ENCODE results near the gene UBE2U. TPM values are rescaled to one million over a fixed set of nuclear protein-coding genes. Genes with fewer than 3 reads are reported as not detected.

The UBE2U gene
- total and polyA plus RNA-seq, 10 of the 15 experiments (the other 5 are each of a cell fraction or from before 2014, with no cell fraction given), result not detected

DNA sequence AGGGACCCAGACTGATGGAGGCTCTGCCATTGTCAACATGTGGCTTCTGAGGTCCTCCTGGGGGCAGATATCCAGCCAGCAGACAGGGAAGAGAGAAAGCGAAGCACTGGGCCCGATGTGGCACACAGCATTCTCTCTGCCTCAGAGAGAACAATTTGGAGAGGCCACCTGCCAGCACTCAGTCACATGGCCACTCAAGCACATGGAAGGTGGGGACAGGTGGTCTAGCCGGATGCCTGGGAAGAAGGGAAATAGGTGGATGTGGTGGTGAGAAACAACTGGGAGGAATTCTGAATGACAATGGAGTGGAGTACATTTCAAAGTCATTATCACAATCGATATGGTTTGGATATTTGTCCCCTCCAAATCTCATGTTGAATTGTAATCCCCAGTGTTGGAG is 109.0 kb downstream of the UBE2U start:
- BruUV-seq (replicated peaks), result no TSS peak

DNA sequence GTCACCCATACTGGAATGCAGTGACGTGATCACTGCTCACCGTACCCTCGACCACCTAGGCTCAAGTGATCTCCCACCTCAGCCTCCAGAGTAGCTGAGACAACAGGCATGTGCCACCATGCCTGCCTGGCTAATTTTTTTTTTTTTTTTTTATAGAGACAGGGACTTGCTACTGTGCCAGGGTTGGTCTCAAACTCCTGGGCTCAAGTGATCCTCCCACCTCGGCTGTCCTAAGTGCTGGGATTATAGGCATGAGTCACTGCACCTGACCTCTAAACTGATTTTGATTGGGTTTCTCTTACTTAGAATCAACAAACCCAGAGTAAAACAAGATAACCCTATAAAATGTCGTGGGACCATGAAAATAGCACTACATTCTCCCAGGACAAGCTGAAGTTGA is 112.0 kb downstream of the UBE2U start:
- no peak overlapping the region for H2AFZ ChIP-seq (ENCODE audit: control insufficient read depth, low read depth, low read length)
- no peak overlapping the region for H3K4me2 ChIP-seq (ENCODE audit: control insufficient read depth, insufficient read depth)
- no peak overlapping the region for H3K27ac ChIP-seq (ENCODE audit: control insufficient read depth, insufficient read depth)
- FAIRE-seq, result no peak
- POLR2A ChIA-PET, result no interaction called here
- no TSS peak for BruUV-seq (replicated peaks)
- ATAC-seq, result no peak
- no peak overlapping the region for H3K4me3 ChIP-seq
- in situ Hi-C loops (cut with MboI), result no loop called here
- 0% methylated on average over 5 of the region's 5 CpGs for WGBS (ENCODE audit: insufficient coverage, insufficient replicate concordance, low lambda C conversion rate, missing lambda C conversion rate)
- SMC1A ChIA-PET (ENCODE audit: uncharacterized antibody, unreplicated experiment), result interaction anchor here (0.6 kb wide), 1 partner anchor 93 kb away, joined by 3 read pairs; no protein-coding TSS in a partner anchor
- CTCF ChIA-PET, result no interaction called here
- H3K9ac ChIP-seq (ENCODE audit: control insufficient read depth, insufficient read depth, low read length), result no peak overlapping the region
- RAD21 ChIA-PET (ENCODE audit: unreplicated experiment), result no interaction called here
- DNase-seq (ENCODE audit: low read depth, low spot score), result no peak
- H3K79me2 ChIP-seq (ENCODE audit: control insufficient read depth, insufficient read depth, low read length), result no peaks in the 10 kb centered on the region
- H3K27me3 ChIP-seq (replicated peaks in 1 of 2; ENCODE audit: control insufficient read depth in 2 of 2, insufficient read depth in 2 of 2, low read length in 1 of 2), result no peaks in the 10 kb centered on the region; a peak in 1 of 4 replicates
- no peaks in the 10 kb centered on the region for H3K4me1 ChIP-seq (ENCODE audit: control insufficient read depth, insufficient read depth, low read length)
- TF ChIP-seq TCF7 (IDR thresholded peaks at IDR 0.05; ENCODE audit: borderline replicate concordance) (no peak), NR2F1 (conservative IDR thresholded peaks at IDR 0.05) (no peak), IRF3 (IDR thresholded peaks at IDR 0.05) (no peak), CBX5 (IDR thresholded peaks at IDR 0.05; ENCODE audit: low read depth) (no peak)
- no peaks in the 10 kb centered on the region for H3K36me3 ChIP-seq (ENCODE audit: control insufficient read depth in 2 of 2, insufficient read depth in 2 of 2, low read length in 1 of 2)
- intact Hi-C loops (cut with micrococcal nuclease; ENCODE audit: unreplicated experiment), result no loop called here
- no peaks in the 10 kb centered on the region for H4K20me1 ChIP-seq (ENCODE audit: control insufficient read depth, insufficient read depth)
- no peaks in the 10 kb centered on the region for H3K9me3 ChIP-seq (replicated peaks; ENCODE audit: control insufficient read depth, insufficient read depth, low read length)

More for the DNA sequence above, 109.0 kb downstream of the UBE2U start:
- no peaks in the 10 kb centered on the region; a peak in 1 of 4 replicates for H3K27me3 ChIP-seq (replicated peaks in 1 of 2; ENCODE audit: control insufficient read depth in 2 of 2, insufficient read depth in 2 of 2, low read length in 1 of 2)
- TF ChIP-seq KAT2A (conservative IDR thresholded peaks at IDR 0.05; ENCODE audit: control insufficient read depth, low read depth, low read length), result no peak
- no peak for TF ChIP-seq JUND (IDR thresholded peaks at IDR 0.05; ENCODE audit: low read depth, low read length)
- TF ChIP-seq CHD2 (IDR thresholded peaks at IDR 0.05; ENCODE audit: borderline replicate concordance, low read depth, low read length), result no peak
- TF ChIP-seq SMARCA5 (IDR thresholded peaks at IDR 0.05), result no peak
- 35% methylated on average over 4 of the region's 4 CpGs for WGBS (ENCODE audit: insufficient coverage, insufficient replicate concordance, low lambda C conversion rate, missing lambda C conversion rate)
- CTCF ChIA-PET, result no interaction called here
- in situ Hi-C loops (cut with MboI) (no loop called here), intact Hi-C loops (cut with micrococcal nuclease; ENCODE audit: unreplicated experiment) (no loop called here)
- no peaks in the 10 kb centered on the region for H4K20me1 ChIP-seq (ENCODE audit: control insufficient read depth, insufficient read depth)
- SMC1A ChIA-PET (ENCODE audit: uncharacterized antibody, unreplicated experiment), result no interaction called here
- H3K4me2 ChIP-seq (ENCODE audit: control insufficient read depth, insufficient read depth), result no peak overlapping the region
- no peak overlapping the region for H2AFZ ChIP-seq (ENCODE audit: control insufficient read depth, low read depth, low read length)
- H3K9me3 ChIP-seq (replicated peaks; ENCODE audit: control insufficient read depth, insufficient read depth, low read length), result no peaks in the 10 kb centered on the region
- POLR2A ChIA-PET, result no interaction called here
- DNase-seq (ENCODE audit: low read depth, low spot score), result no peak
- no peak overlapping the region for H3K9ac ChIP-seq (ENCODE audit: control insufficient read depth, insufficient read depth, low read length)
- no peaks in the 10 kb centered on the region for H3K4me1 ChIP-seq (ENCODE audit: control insufficient read depth, insufficient read depth, low read length)
- FAIRE-seq, result no peak
- RAD21 ChIA-PET (ENCODE audit: unreplicated experiment), result no interaction called here
- no peaks in the 10 kb centered on the region for H3K36me3 ChIP-seq (ENCODE audit: control insufficient read depth in 2 of 2, insufficient read depth in 2 of 2, low read length in 1 of 2)
- H3K79me2 ChIP-seq (ENCODE audit: control insufficient read depth, insufficient read depth, low read length), result no peaks in the 10 kb centered on the region
- no peak overlapping the region for H3K4me3 ChIP-seq
- no peak for ATAC-seq
- H3K27ac ChIP-seq (ENCODE audit: control insufficient read depth, insufficient read depth), result no peak overlapping the region

Data from GM12878 (cell line).